OCI-LY3 (cell line): Measurements from ENCODE around the gene UBAC2.

Source experiments
- EZH2phosphoT487 ChIP-seq: fragments of 200-600 bp; shearing (Covaris generic); IDR thresholded peaks from 2 replicates; pipeline ENCODE4 v1.6.1; 2018; ENCODE audit warnings: antibody characterized with exemption, mixed run types, low read depth
- TF ChIP-seq, protein P1 (sequence below): fragments of 200-600, 300-600 bp; sonication (generic); IDR thresholded peaks from 2 replicates; pipeline ENCODE4 v1.5.1; 2014; ENCODE audit warnings: antibody characterized with exemption, low read length, low read depth

GRCh38 chr13:99258946-99259345, 58.3 kb downstream of the UBAC2 start:
- TF ChIP-seq, protein P1, sequence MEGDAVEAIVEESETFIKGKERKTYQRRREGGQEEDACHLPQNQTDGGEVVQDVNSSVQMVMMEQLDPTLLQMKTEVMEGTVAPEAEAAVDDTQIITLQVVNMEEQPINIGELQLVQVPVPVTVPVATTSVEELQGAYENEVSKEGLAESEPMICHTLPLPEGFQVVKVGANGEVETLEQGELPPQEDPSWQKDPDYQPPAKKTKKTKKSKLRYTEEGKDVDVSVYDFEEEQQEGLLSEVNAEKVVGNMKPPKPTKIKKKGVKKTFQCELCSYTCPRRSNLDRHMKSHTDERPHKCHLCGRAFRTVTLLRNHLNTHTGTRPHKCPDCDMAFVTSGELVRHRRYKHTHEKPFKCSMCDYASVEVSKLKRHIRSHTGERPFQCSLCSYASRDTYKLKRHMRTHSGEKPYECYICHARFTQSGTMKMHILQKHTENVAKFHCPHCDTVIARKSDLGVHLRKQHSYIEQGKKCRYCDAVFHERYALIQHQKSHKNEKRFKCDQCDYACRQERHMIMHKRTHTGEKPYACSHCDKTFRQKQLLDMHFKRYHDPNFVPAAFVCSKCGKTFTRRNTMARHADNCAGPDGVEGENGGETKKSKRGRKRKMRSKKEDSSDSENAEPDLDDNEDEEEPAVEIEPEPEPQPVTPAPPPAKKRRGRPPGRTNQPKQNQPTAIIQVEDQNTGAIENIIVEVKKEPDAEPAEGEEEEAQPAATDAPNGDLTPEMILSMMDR, result no peak
- peak; percentile 82; the same call in 1 of the 2 replicates for TF ChIP-seq EZH2phosphoT487
